NCI-H774 (cell line): ENCODE data around the gene MYLK.

Experiments used
- DNase-seq: peaks from one replicate; lab custom pipeline; 2025; lab: John Stamatoyannopoulos, UW

Gene MYLK

DNA sequence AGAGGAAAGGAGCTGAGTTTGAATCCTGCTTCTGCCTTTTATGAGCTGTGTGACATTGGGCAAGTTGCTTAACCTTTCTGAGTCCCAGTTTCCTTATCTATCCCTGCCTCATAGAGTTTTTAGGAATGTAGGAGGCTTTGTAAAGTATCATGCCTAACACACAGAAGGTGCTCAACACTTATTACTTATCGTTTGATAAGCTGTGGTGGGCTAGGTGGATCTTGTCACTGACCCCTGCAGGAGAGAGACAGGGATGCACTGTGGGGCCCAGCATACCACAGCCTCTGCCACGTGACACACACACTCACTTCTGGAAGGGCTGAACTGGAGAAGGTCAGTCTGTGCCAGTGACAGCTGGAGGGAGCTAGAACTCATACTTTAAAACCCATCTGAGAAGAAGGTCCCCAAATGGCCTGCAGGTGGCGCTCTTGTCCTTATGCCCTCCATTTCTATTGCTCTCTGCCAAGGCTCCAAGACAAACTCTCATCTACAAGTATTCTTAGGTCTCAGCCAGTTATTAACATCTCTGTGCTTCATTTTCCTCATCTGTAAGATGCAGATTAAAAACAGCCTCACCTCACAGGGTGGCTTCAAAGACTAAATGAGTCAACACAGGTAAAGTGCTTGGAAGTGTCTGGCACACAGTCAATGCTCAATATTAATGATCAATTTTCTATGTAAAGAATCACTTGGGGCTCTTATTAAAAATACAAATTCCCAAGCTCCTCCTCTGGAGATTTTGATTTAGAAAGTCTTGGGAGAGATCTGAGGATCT lies 241.8 kb downstream of the MYLK start:
- no peak for DNase-seq

DNA sequence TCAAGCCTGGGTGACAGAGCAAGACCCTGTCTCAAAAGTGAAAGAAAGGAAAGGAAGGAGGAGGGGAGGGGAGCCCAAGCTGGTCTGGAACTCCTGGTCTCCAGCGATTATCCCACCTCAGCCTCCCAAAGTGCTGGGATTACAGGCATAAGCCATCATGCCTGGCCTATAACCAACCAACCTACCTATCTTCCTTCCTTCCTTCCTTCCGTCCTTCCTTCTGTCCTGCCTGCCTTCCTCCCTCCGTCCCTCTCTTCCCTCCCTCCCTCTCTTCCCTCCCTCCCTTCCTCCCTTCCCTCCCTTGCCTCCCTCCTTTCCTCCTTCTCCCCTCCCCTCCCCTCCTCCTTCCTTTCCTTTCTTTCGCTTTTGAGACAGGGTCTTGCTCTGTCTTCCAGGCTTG lies 242.6 kb downstream of the MYLK start:
- DNase-seq = no peak

DNA sequence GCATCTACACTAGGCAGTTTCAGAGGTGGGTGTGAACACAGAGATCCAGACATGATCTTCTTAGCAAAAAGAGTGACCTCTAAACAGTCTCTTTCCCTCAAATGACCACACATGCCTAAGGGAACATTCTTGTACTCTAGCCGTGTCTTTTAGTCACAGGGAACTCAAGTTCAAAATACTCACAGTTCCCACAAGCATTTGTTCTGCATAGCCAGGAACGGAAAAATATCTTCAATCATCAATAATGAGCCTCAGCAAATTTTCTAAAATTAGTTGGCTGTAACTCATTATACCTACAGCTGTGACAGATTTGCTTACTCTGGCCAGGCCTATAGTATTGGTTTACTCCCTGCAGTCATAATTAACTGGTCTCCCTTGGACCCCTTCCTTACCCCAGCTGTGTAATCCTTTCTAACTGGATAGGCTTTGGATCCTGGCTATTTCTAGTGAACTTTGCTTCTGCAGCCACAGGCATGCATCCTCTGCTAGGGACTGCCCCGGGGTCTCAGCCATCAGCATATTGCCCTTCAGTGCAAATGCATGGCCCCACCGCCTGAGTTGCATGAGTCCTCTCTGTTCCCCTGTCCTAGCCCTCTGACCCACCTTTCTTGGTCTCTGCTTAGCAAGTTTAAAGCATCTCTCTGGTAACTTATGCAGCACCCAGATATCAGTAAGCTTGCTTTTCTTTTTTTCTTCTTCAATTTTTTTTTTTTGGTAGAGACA lies 243.2 kb downstream of the MYLK start:
- no peak for DNase-seq

DNA sequence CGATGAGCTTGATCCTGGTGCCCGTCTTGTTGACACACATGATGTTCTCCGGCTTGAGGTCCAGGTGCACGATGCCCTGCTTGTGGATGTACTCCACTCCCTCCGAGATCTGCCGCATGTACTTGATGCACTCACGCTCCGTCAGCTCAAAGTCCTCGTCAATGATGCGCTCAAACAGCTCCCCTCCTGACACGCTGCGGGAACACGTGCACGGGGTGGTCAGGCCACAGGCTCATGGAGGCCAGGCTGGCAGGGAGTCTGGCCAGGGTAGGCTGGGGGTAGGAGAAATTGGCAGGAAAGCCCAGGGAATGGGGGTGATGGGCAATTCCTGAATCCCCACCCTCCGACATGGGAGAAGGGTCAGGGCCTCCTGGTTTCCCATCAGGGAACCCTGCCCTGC lies 243.8 kb downstream of the MYLK start:
- DNase-seq = no peak

DNA sequence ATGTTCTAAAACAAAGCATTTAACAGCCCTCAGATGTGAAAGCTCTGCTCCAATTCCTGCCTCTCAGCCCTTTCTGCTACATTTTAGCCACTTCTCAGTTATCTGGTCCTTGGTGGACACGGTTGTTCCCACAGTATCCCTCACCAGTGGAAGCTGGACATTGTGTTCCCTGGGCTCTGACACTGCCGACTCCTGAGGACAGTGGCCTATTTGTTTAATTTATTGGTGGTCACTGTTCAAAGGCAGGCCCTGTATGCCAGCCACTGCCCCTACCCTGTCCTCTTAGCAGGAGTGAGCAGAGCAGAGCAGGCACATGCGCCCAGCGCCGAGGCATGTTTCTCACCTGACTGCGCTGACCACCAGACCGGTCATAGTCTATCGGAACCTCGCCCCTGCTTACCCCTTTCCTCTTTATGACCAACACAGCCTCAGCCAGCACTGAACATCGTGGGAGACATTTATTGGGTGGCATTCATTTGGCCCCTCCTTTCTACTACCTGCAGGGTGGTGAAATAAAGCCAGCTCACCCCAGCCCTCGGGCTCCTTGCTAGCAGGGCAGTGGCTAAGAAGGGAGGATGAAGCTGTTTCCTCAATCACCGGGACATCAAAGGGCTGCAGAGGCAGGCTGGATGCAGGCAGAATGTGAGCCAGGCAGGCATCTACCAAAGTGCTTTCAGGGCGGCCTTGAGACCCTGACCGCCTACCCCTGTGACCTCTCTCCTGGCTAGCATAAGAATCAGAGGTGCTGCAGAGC lies 245.0 kb downstream of the MYLK start:
- DNase-seq = no peak

DNA sequence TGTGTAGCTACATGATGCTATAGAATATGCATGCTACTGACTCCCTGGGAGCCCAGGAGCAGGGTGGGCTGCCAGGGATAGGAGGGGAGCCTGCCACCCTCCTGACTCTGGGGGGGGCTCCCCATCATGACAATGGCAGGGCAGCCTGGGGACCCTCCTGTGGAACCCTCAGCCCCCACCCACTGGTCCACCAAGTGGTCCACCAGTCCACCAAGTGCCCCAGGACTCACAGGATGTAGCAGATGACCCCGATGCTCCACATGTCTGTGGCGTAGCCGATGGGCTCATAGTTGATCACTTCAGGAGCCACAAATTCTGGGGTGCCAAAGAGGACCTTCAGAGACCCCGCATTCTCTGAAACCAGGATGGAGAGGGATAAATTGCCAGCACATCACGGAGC lies 246.3 kb downstream of the MYLK start:
- DNase-seq = no peak

DNA sequence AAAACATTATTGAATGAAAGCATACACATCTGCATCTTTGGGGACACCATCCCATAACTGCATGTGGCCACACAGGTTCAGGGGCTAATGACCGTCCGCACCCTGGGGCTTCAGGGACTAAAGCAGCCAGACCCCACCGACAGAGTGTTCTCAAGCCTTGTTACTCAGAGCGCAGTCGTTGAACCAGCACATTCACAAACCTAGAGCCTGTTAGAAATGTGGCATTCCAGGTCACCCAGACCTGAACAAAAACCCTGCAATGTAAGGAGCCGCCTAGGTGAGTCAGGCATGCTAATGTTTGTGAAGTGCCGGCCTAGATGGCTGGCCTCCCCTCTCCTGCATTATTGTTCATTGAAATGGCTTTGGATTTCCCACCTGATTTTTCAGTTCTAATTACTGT lies 247.0 kb downstream of the MYLK start:
- DNase-seq = no peak

DNA sequence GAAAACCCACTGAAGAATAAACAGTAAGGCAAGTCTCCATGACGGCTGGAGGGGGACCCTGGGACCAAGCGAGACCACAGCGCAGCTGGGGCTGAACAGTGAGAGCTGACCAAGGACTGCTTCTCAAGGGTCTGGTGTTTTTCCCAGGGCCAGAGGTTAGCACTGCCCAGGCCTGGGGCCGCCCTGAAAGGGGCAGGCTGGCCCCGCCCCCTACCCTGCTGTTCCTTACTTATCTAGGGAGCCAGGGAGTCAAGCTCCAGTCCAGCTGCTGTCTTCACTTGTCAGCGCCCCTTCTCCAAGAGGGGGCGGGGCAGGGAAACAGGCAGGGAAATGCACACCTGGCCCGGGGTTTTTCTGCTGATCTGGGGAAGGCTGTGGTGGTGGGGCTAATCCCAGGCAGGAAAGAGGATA lies 247.7 kb downstream of the MYLK start:
- no peak for DNase-seq

DNA sequence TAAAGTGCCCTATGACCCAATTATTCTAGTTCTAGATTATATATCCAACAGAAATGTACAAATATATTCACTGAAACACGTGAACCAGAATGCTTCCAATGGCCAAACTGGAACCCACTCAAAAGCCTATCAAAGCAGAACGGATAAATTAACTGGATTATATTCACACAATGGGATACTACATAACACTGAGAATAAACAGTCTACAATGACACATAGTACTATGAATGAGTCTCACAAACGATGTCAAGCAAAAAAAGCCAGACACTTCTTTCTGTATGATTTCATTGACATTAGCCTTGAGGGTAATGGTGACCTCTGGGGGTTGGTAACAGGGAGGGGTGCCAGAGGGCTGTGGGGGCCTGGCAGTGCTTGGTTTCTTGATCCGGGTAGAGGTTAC lies 248.4 kb downstream of the MYLK start:
- DNase-seq = no peak

DNA sequence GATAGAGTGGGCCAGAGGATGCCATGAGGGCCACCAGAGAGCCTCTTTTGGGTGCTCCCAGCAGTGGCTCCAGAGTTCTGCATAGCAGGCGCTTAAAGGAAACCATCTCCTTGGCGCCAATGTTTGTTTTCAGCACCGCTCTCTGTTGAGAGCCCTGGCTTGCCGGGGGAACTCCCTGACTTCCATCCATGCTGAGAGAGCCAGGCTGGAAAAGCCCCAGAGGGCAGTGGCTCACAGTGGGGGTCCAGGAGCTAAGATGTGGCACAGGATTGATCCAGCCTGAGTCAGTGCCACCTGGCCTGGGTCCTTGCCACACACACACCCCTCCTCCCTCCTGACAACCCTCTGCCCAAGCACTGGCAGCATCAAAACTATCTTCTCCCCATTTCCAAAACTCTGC lies 248.9 kb downstream of the MYLK start:
- DNase-seq = no peak

DNA sequence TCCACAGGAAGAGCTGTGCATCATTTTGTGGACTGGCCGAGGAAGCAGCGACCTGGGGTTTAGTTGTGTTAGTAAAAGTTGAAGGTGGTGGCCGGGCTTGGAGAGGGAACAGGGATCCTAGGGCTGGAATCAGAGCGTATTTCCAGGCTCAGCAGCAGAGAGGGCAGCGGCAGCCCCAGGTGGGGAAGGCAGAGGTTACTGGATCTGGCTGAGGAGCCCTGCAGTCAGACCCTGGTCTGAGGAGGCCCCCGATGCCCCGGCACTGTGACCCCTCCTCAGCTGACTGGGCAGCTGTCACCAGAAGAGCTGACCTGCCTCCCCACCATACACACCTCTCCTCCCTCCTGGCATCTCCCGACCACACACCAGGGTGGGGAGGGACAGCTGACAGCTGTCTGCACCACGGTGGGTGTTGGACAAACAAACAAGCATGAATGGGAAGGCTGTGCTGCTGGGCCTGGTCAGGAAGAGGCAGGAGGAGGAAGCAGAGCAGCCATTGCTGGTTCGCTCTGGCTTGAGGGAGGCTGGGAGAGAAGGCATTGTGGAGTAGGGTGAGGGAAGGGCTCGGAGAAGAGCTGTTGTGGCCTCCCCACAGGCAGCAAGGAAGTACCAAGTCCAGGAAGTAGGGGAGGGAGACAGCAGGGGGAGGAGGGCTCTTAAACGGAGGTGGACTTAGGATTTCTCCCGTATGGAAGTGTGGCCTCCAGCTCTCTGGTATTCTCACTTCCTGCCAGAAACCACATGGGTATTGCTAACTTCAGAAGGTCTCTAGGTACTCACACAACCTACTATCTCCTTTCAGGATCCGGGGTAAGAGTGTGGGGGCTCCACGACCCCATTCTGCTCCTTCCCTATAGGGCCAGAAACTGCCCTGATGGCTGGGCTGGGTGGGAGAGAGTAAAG lies 249.7 kb downstream of the MYLK start:
- DNase-seq = no peak

DNA sequence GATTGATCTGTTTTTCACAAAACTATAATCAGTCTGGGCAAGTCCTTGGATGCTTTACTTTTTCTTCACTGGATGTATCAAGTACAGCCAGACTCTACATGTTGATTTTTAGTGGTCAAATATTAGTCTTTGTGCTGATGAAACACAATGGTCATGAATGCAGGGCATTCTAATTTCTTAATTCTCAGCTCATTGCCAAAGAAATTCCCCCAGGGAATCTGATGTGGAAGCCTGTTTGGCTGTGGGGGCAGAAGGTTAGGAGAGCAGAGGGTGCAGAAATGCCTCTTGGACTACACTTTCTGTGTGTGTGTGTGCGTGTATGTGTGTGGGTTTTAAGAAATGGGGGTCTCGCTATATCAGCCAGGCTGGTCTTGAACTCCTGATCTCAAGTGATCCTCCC lies 250.6 kb downstream of the MYLK start:
- DNase-seq = no peak

DNA sequence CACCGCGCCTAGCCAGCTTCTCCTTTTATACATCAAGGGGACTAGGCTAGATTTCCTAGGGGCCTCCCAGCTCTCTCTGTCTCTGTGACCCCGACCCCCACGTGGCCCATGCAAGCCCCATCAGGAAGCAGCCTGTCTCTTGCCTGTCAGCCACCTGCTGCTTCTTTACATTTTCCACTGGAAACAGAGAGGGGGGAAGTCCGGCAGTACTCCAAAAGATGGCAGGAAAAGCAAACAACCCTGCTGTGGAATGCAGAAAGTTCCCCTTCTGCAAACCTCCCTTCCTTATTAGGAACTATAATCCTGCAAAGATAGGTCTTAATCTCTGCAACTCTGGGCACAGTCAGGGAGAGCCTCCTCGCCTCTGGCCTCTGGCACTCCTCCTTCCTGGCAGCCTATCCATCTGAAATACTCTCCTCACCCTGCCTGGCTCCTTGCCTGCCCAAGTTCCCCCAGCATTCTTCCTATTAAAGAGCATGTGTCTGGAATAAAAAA lies 251.9 kb downstream of the MYLK start:
- DNase-seq = no peak

DNA sequence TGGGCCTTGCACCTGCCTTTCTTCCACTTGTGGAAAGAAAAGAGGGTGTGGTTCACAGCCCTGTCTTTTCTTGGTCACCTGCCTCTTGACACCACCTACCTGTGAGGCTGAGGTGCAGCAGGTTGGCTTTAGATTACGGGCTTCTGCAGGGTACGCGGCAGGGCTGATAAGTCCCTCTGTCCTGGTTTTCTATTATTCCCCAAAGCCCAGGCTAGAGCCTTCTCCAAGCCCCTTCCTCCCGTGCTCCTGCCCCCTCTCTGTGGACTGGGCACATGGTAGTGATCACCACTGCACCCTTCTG lies 254.4 kb downstream of the MYLK start:
- DNase-seq = no peak

DNA sequence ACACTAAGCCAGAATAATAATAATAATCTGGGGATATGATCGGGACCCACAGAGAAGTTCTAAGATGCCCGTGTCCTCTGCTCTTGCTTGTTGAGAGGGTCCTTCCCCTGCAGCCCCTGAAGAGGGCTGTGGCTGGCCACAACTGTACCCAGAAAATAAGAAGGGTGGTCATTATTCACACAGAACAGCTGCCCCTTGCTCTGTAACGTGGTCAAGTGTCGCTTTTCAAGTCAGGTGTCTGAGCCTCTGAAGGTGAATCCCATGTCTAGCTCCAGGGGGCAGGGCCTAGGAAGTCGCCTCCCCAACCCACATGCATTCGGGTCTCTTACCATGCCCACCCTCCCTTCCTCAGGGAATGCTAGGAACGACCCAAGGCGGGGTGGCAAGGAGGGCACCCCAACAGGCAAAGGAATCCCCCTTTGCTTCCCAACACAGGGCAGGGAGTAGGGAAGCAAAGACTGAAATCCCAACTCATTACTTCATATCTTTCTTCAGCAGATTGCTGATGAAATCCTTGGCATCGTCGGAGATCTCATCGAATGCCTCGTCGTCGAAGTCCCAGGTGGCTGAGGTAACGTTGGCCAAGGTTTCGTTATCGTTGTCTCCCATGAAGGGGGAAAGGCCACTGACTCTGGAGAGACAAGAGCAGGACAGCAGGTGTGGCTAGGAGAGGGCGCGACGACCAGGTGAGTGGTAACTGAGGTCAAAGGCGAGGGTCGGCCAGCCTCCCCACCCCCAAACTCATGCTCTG lies 255.0 kb downstream of the MYLK start:
- DNase-seq = no peak

DNA sequence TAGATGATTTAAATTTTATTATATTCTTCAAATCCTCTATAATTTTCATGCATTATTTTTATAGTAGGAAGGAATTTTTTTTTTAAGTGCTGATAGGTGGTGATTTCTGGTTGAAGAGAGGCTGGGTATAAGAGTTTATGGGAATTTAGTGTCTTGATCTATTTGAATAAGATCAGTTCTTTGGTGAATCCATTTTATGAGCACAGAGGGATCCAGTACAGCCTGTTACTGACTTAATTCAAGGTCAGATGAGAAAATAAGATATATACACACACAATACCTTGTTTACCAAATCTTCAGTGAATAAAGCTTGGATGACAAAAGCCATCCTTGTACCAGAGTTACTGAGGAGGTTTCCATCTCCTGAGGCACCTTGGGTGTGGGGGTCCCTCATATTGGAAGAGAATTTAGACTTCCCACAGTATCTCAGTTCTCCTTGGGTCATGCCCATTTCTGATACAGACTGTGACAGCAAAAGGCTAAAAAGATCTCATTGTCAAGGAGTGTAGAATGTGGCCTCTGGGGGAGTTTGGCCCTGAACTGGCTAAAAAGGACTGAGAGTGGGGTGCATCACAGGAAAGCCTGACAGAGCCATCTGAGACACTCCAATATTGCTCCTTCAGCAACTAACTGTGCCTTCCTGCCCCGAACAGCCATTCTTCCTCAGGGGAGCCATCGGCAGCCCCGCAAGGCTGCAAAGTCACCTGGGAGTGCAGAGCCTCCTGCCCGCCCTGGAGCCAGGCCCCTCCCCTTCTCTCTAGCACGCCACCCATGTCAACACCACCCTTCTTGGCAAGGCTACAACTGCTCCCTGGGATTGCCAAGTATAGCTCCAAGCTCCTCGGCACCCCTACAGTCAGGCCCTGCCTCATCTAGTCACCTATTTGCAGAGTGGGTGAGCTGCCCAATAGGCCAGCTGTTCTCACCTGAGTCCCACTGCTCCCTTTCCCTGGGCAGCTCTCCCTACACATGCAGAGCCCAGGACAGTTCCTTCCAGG lies 256.2 kb downstream of the MYLK start:
- DNase-seq = no peak

DNA sequence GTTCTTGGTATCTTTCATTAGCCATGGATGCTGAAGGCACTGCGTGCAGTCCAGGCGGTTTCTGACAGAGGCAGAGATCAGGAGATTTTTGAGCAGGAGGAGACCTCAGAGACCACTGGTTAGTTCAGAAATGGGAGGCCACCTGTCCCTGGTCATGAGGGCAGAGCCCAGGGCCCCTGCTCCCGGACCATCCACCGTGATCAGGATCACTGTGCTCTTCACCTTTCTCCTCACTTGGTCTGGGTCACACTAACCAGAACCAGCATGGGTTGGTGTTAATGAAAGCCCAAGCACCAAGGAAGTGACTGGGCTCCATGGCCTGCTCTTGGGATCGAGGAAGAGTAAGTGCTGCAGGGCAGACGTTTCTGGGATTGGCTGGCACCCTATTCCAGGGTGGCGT lies 257.3 kb downstream of the MYLK start:
- DNase-seq = no peak

DNA sequence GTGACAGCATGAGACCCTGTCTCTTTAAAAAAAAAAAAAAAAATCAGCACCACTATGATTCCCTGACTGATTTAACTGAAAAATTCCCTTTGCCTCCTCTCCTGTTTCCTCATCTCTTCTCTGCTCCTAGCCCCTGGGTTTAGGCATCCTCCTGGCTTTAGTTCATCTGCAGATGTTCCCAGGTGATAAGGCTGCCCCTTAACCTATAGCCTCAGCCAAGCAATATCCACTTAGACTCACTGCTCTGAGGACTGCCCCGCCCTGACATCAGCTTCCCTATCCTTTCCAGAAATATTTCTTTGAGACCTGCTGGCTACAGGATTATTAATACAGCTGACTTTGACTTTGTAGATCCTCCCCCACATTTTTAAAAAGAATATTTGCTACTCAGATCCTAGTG lies 259.8 kb downstream of the MYLK start:
- no peak for DNase-seq

DNA sequence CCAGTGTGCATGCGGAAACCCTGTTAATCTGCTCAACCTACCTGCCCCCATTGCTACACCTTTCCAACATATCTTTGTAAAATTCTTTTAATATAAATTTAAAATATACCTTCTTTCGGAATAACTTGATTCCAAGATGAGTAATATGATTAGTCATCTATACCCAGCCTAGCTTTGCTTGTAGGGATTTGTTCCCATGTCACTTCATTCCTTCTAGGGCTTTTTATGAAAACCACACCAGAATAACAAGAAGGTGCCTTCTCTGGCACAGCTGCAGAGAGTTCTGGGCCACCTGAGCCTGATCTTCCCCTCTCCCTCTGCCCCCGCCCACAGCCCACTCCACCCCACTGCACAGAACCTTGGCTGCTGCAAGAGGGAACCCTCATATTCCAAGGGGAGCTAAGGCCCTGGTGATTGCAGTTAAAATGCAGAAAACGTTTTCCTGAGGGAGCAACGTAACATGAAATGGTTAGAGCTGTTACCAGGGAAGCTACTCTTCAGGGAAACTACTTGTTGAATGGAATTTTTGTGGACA lies 260.7 kb downstream of the MYLK start:
- no peak for DNase-seq

DNA sequence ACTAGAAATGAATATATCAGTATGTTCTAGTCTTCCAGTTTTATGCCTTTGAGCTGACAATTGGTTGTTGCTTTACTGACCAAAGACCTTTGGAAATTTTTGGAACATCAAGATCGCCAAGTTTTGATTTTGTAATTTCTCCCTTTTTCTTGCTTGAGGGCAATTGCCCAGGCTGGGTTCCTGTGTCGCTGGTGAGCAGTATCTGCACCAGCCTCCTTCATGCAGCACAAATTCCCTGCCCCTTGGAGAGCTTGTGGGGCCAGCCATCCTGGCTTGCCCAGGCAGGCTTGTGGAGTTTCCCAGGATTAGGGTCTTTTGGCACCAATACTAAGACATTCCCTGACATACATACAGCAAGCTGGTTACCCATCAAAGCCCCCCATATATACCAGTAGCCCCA lies 261.4 kb downstream of the MYLK start:
- DNase-seq = no peak
